Sigmoid colon (tissue), 4 donors: ENCODE results near the gene LNX2.

Source experiments
- EP300 ChIP-seq, 4 donors: sonication (generic); formaldehyde crosslinking; IDR thresholded peaks; one replicate each; pipeline ENCODE4 v1.6.1; 2017; ENCODE audit warnings: antibody characterized with exemption in 4 of 4
- POLR2A ChIP-seq, 2 donors: fragments of 450-650 bp; IDR thresholded peaks; one replicate each; pipeline ENCODE4 v1.6.1; 2016; ENCODE audit warnings: antibody characterized with exemption in 2 of 2, mild to moderate bottlenecking in 2 of 2, moderate library complexity in 2 of 2
- POLR2AphosphoS5 ChIP-seq, 4 donors: sonication (generic); formaldehyde crosslinking; IDR thresholded peaks; one replicate each; pipeline ENCODE4 v1.6.1; 2017; ENCODE audit warnings: antibody characterized with exemption in 4 of 4
- TF ChIP-seq, protein P1 (sequence below), 4 experiments: fragments of 450-650 bp in 3 of 4; fragments of 200-600 bp in 1 of 4; IDR thresholded peaks; one replicate each; pipeline ENCODE4 v1.5.1; 2016 to 2019; ENCODE audit warnings: antibody characterized with exemption in 4 of 4, mild to moderate bottlenecking in 3 of 4, moderate library complexity in 2 of 4

DNA sequence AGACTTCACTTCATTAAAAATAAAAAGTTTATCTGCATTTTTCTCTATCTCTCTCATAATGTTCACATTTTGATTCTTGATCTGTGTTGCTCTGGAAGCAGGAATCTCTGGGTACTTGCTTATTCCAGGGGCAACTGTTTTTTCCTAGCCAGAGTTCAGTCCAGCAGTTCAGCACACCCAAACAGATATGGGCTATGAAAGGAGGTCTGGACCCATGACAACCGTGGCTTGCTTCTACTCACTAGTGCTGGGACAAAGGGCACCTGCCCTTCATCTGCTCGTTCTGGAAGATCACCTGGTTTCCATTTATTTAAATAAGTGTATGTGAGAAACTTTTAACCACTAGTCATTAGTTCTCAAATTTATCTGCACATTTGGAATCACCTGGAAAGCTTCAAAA, 37.4 kb upstream of the LNX2 start:
- no peak for TF ChIP-seq POLR2AphosphoS5 (IDR thresholded peaks at IDR 0.05)
- TF ChIP-seq POLR2A (IDR thresholded peaks at IDR 0.05): no peak
- TF ChIP-seq, protein P1, sequence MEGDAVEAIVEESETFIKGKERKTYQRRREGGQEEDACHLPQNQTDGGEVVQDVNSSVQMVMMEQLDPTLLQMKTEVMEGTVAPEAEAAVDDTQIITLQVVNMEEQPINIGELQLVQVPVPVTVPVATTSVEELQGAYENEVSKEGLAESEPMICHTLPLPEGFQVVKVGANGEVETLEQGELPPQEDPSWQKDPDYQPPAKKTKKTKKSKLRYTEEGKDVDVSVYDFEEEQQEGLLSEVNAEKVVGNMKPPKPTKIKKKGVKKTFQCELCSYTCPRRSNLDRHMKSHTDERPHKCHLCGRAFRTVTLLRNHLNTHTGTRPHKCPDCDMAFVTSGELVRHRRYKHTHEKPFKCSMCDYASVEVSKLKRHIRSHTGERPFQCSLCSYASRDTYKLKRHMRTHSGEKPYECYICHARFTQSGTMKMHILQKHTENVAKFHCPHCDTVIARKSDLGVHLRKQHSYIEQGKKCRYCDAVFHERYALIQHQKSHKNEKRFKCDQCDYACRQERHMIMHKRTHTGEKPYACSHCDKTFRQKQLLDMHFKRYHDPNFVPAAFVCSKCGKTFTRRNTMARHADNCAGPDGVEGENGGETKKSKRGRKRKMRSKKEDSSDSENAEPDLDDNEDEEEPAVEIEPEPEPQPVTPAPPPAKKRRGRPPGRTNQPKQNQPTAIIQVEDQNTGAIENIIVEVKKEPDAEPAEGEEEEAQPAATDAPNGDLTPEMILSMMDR (IDR thresholded peaks at IDR 0.05): no peak
- no peak for TF ChIP-seq EP300 (IDR thresholded peaks at IDR 0.05)
